NCI-H345 (cell line): ENCODE measurements around the gene KIAA1191.

Experiments used
- DNase-seq: peaks from one replicate; lab custom pipeline; 2025; lab: John Stamatoyannopoulos, UW

Gene KIAA1191

GRCh38 chr5:176365351-176366231, 4.0 kb upstream of the KIAA1191 start, which contains the start of gene ARL10:
Gene ARL10, plus strand, starts transcription at chr5:176365487. Its CDS starts 77 bp downstream, at chr5:176365564.
- peak; percentile 42 for DNase-seq

GRCh38 chr5:176364765-176365350, 3.3 kb upstream of the KIAA1191 start:
- no peak for DNase-seq

- no peak for DNase-seq
Measured at GRCh38 chr5:176362233-176362490, 598 bp upstream of the KIAA1191 start.

- DNase-seq: no peak
Measured at GRCh38 chr5:176360894-176361436, 599 bp downstream of the KIAA1191 start.

- DNase-seq: no peak
Measured at GRCh38 chr5:176359658-176360057, 1.9 kb downstream of the KIAA1191 start.

- DNase-seq: no peak
Measured at GRCh38 chr5:176356179-176356566, 5.4 kb downstream of the KIAA1191 start.

- DNase-seq: peak; percentile 66
Measured at GRCh38 chr5:176355400-176356178, 6.0 kb downstream of the KIAA1191 start.

- DNase-seq: no peak
Measured at GRCh38 chr5:176353533-176353932, 8.0 kb downstream of the KIAA1191 start.

- DNase-seq: no peak
Measured at GRCh38 chr5:176352116-176352878, 9.3 kb downstream of the KIAA1191 start.

GRCh38 chr5:176350416-176350815, 11.1 kb downstream of the KIAA1191 start:
- DNase-seq: no peak

- DNase-seq: no peak
Measured at GRCh38 chr5:176342766-176343458, 18.7 kb downstream of the KIAA1191 start.

- no peak for DNase-seq
Measured at GRCh38 chr5:176342158-176342483, 19.4 kb downstream of the KIAA1191 start.

GRCh38 chr5:176341325-176342157, 20.0 kb downstream of the KIAA1191 start:
- no peak for DNase-seq

GRCh38 chr5:176339304-176339703, 22.3 kb downstream of the KIAA1191 start:
- no peak for DNase-seq

GRCh38 chr5:176337913-176338312, 23.7 kb downstream of the KIAA1191 start:
- no peak for DNase-seq

- no peak for DNase-seq
Measured at GRCh38 chr5:176334031-176334770, 27.4 kb downstream of the KIAA1191 start.

- no peak for DNase-seq
Measured at GRCh38 chr5:176320577-176320976, 41.0 kb downstream of the KIAA1191 start.

- no peak for DNase-seq
Measured at GRCh38 chr5:176319827-176320554, 41.6 kb downstream of the KIAA1191 start.
